ENCODE measurements around the gene GRAP.

GRAP gene

DNA sequence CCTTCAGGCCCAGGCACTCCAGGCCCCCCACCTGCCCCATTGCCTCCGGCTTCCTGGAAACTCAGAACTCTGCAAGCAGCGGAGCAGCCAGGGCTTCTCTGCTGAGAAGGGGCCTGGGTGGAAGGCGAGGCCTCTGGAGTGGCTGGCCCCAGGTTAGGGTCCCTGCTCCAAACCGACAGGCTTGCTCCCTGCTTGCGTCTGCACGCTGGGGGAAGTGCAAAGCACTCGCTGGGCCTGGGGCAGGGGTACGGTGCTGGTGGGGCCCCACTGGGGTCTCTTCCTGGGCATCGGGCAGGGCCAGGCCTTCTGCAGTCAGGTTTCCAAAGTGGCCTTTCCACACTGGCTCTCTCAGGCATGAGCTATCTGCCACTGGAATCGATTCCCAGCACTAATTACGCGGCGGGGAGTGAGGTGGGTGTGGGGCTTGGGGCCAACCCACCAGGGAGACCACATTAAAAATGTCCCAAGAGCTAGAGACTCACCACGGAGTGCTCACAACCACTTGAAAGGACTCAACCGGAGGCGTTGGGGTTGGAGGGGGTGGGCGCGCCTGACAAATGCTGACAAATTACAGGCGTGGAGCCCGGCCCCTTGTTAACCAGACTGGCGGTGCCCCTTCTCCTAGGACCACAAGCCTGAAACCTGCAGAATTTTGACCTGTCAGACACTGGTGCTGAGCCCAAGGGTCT lies 60.1 kb downstream of the GRAP start:
- no peak overlapping the region for H3K4me3 ChIP-seq (replicated peaks in 1 of 2; ENCODE audit: low read depth in 2 of 2, low read length in 2 of 2)
- no peak for DNase-seq (ENCODE audit: low read depth in 2 of 2)
- TF ChIP-seq, protein P1, sequence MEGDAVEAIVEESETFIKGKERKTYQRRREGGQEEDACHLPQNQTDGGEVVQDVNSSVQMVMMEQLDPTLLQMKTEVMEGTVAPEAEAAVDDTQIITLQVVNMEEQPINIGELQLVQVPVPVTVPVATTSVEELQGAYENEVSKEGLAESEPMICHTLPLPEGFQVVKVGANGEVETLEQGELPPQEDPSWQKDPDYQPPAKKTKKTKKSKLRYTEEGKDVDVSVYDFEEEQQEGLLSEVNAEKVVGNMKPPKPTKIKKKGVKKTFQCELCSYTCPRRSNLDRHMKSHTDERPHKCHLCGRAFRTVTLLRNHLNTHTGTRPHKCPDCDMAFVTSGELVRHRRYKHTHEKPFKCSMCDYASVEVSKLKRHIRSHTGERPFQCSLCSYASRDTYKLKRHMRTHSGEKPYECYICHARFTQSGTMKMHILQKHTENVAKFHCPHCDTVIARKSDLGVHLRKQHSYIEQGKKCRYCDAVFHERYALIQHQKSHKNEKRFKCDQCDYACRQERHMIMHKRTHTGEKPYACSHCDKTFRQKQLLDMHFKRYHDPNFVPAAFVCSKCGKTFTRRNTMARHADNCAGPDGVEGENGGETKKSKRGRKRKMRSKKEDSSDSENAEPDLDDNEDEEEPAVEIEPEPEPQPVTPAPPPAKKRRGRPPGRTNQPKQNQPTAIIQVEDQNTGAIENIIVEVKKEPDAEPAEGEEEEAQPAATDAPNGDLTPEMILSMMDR (IDR thresholded peaks at IDR 0.05; ENCODE audit: low read depth, low read length), result no peak

DNA sequence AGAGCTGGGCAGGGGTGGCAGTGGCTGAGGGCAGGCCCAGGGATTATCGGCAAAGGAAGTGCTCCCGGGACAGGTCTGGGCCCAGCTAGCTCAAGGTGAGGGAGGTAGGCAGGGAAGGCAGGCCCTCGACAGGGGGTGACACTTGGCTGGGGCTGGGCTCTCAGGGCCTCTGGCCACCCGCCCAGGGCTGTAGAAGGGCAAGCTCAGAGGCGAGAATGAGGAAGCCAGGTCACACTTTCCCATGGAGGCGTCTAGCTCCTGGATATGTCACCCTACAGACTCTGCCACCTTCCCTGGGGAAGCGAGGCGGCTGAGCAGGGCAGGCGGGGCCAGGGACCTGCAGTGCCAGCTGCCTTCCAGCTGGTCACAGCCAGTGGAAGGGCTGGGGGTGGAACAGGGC lies 61.3 kb downstream of the GRAP start:
- no peak for DNase-seq (ENCODE audit: low read depth in 2 of 2)
- TF ChIP-seq, protein P1 (IDR thresholded peaks at IDR 0.05; ENCODE audit: low read depth, low read length), result no peak
- H3K4me3 ChIP-seq (replicated peaks in 1 of 2; ENCODE audit: low read depth in 2 of 2, low read length in 2 of 2), result no peak overlapping the region

DNA sequence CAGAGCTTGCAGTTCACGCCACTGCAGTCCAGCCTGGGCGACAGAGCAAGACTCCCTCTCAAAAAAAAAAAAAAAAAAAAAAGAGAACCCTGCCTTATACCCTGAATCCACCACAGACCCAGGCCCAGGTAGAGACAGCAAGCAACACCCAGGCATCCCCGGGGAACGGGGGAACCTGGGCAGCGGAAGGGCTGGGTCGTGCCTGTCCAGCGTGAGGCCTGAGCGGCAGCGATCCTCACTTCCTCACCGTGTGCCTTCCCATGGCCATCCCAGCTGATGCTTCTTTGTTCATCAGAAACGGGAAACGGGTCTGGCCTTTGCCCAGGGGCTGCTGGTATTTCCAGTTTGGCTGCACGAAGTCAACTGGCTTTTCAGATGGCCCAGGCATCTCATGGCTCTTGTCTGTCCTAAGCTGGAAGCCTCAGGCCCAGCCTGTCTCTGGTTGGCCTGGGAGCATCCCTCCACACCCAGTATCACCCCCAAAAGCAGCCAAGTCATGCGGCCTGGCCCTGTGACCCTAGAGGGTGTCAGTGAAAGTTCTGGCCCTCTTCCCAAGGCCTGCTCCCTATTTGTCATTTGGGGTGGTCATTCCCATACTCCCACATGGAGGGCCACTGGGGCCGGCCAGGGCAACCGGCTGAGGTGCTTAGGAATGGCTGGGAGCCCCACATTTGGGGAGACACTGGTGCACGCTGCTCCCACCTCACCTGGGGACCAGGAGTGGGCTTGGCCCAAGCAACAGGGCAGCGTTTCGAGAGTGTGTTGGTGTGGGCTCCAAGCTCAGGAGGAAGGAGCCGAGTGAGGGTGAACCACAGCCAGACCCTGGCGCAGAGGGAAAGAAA lies 62.3 kb downstream of the GRAP start:
- DNase-seq (ENCODE audit: low read depth in 2 of 2), result no peak
- H3K4me3 ChIP-seq (replicated peaks in 1 of 2; ENCODE audit: low read depth in 2 of 2, low read length in 2 of 2), result no peak overlapping the region
- TF ChIP-seq, protein P1 (IDR thresholded peaks at IDR 0.05; ENCODE audit: low read depth, low read length), result no peak

DNA sequence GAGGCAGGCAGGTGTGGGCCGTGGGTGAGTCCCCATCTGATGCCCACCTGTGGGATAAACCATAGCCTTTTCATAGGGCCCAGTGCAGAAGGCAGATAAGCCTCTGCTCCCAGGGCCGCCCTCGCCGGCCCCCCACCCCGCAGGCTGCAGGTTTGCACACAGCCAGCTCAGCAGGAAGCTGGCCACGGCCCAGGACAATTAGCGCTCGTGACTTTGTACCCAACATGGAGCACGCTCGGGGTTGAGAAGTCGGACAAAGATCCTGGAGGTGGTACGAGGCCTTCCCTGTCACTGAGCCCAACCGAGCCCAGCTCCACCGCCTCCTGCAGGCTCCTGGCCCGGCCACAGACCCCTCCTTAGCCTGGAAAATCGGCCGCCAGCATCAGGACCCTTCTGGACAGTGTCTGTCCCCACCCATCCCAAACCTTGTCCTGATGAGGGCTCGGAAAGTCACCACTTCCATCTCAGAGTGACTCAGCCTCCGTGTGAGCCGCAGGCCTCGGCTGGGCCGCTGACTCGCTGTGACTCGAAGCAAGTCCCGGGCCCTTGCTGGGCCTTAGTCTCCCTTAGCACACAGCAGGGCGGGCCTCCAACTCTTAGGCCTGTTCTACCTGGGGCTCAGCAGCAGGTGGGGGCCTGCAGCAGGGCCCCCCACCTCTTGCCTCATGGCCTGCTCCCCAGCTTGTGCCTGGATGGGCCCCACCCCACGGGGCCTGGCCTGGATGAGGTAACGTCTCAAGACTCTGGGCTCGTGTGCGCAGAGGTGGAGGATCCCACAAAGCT lies 64.9 kb downstream of the GRAP start:
- TF ChIP-seq, protein P1 (IDR thresholded peaks at IDR 0.05; ENCODE audit: low read depth, low read length), result no peak
- DNase-seq (ENCODE audit: low read depth in 2 of 2), result peak; percentile 51 to 80
- H3K4me3 ChIP-seq (replicated peaks in 1 of 2; ENCODE audit: low read depth in 2 of 2, low read length in 2 of 2), result no peak overlapping the region

DNA sequence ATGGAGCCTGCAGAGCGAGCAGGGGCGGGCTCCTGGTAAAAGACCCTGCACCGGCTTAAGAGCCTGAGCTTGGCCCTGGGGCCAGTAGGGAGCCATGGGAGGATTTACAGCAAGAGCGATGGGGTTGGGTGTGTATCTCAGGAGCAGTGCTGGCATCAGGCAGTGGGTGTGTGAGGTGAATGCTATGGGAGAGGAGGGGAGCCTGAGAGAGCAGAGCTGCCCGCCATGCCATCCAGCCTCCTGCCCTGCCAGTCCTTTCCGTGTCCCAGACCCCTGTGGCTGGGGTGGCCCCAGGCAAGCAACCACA lies 65.5 kb downstream of the GRAP start:
- DNase-seq (ENCODE audit: low read depth in 2 of 2), result no peak
- TF ChIP-seq, protein P1 (IDR thresholded peaks at IDR 0.05; ENCODE audit: low read depth, low read length), result no peak
- H3K4me3 ChIP-seq (replicated peaks in 1 of 2; ENCODE audit: low read depth in 2 of 2, low read length in 2 of 2), result no peak overlapping the region

DNA sequence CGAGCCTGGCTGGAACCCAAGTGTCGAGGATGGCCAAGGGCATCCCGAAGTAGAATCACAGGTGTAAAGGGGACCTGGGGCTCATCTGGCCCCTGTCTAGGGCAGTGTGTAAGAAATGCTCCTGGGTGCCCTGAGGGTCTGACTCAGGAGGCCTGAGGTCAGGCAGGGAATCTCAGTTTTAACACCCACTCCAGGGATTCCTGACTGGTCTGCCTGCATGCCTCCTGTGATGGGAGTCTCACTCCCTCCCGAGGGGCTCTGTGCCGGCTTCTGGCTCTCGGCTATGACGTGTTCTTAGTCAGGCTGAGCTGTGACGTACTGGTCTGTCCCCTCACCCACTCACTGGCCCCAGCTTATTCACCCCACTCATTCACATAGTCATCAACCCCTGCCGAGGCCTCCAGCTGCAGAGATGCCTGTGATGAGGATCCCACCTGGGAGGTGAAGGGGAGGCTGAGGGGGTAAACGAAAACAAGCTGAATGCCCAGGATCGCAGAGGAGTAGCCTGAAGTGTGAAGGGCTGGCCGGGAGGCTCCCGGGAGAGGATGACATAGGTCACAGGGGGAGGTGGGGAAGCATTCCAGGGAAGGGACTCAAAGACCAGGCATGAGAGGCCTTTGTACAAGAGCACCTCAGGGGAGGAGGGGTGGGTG lies 65.9 kb downstream of the GRAP start:
- no peak overlapping the region for H3K4me3 ChIP-seq (replicated peaks in 1 of 2; ENCODE audit: low read depth in 2 of 2, low read length in 2 of 2)
- TF ChIP-seq, protein P1 (IDR thresholded peaks at IDR 0.05; ENCODE audit: low read depth, low read length), result no peak
- peak in 1 of 2 donors; percentile 65 for DNase-seq (ENCODE audit: low read depth in 2 of 2)
